Liver (tissue), 9 donors: ENCODE measurements around the gene YKT6. TPM values are rescaled to one million over a fixed set of nuclear protein-coding genes. Genes with fewer than 3 reads are reported as not detected.
"Not testable (repeated sequence)": the region's sequence is repeated elsewhere in the genome, so short reads cannot be mapped to it uniquely, and the experiment has no call there.

Experiments
- DNase-seq: peaks from one replicate; pipeline ENCODE4 v3.0.0-alpha.2; 2017; ENCODE audit warnings: low spot score
- H3K27ac ChIP-seq, 2 donors: one replicate each; pipeline ENCODE4 v1.7.0; 2013; ENCODE audit warnings: inconsistent platforms in 2 of 2, low read length in 2 of 2, control low read depth in 1 of 2, low read depth in 1 of 2, mild to moderate bottlenecking in 1 of 2
- H3K27me3 ChIP-seq, 4 donors: one replicate each; pipeline versions ENCODE4 v1.6.1 to v1.7.0; 2013; ENCODE audit warnings: low read length in 3 of 4, inconsistent platforms in 1 of 4, mild to moderate bottlenecking in 1 of 4, moderate library complexity in 1 of 4; ENCODE audit not compliant: control insufficient read depth in 4 of 4, insufficient read depth in 4 of 4
- H3K36me3 ChIP-seq, 4 donors: one replicate each; pipeline versions ENCODE4 v1.6.1 to v1.7.0; 2013; ENCODE audit warnings: low read length in 3 of 4, mild to moderate bottlenecking in 3 of 4, low read depth in 1 of 4, moderate library complexity in 1 of 4; ENCODE audit not compliant: control insufficient read depth in 4 of 4, insufficient read depth in 3 of 4
- H3K4me1 ChIP-seq, 4 donors: one replicate each; pipeline versions ENCODE4 v1.6.1 to v1.7.0; 2013; ENCODE audit warnings: low read length in 3 of 4, mild to moderate bottlenecking in 3 of 4, moderate library complexity in 1 of 4; ENCODE audit not compliant: control insufficient read depth in 4 of 4, insufficient read depth in 4 of 4
- H3K4me3 ChIP-seq, 3 donors: one replicate each; pipeline versions ENCODE4 v1.6.1 to v1.7.0; 2013; ENCODE audit warnings: low read length in 3 of 3, control low read depth in 1 of 3, low read depth in 1 of 3, mild to moderate bottlenecking in 1 of 3
- H3K9ac ChIP-seq, 2 donors: one replicate each; pipeline ENCODE4 v1.7.0; 2013; ENCODE audit warnings: low read length in 2 of 2, mild to moderate bottlenecking in 2 of 2, moderate library complexity in 2 of 2, control low read depth in 1 of 2, low read depth in 1 of 2
- H3K9me3 ChIP-seq, 4 donors: one replicate each; pipeline versions ENCODE4 v1.6.1 to v1.7.0; 2013; ENCODE audit warnings: low read length in 3 of 4; ENCODE audit not compliant: control insufficient read depth in 4 of 4
- EGR1 ChIP-seq, 2 donors: IDR thresholded peaks; 2 replicates each; pipeline ENCODE4 v1.6.1; 2016 to 2018; ENCODE audit warnings: antibody characterized with exemption in 2 of 2, low read depth in 2 of 2
- FOXA1 ChIP-seq: IDR thresholded peaks from 2 replicates; pipeline ENCODE4 v1.6.1; 2016; ENCODE audit warnings: antibody characterized with exemption
- FOXA2 ChIP-seq: IDR thresholded peaks from 2 replicates; pipeline ENCODE4 v1.6.1; 2016; ENCODE audit warnings: antibody characterized with exemption
- GABPA ChIP-seq, 2 donors: IDR thresholded peaks in 1 of 2; conservative IDR thresholded peaks in 1 of 2; 2 replicates each; pipeline ENCODE4 v1.6.1; 2016; ENCODE audit warnings: antibody characterized with exemption in 2 of 2, mild to moderate bottlenecking in 1 of 2, moderate library complexity in 1 of 2
- HNF4A ChIP-seq, 2 donors: conservative IDR thresholded peaks; 2 replicates each; pipeline ENCODE4 v1.6.1; 2016; ENCODE audit warnings: antibody characterized with exemption in 2 of 2, mild to moderate bottlenecking in 2 of 2
- HNF4G ChIP-seq: IDR thresholded peaks from 2 replicates; pipeline ENCODE4 v1.6.1; 2016; ENCODE audit warnings: antibody characterized with exemption
- JUND ChIP-seq, 2 donors: IDR thresholded peaks; 2 replicates each; pipeline ENCODE4 v1.6.1; 2016; ENCODE audit warnings: antibody characterized with exemption in 2 of 2
- NR2F2 ChIP-seq: IDR thresholded peaks from 2 replicates; pipeline ENCODE4 v1.6.1; 2016; ENCODE audit warnings: antibody characterized with exemption
- RAD21 ChIP-seq, 2 donors: IDR thresholded peaks; 2 replicates each; pipeline ENCODE4 v1.6.1; 2016; ENCODE audit warnings: antibody characterized with exemption in 2 of 2, mild to moderate bottlenecking in 2 of 2
- RXRA ChIP-seq, 2 donors: IDR thresholded peaks; 2 replicates each; pipeline ENCODE4 v1.6.1; 2017 to 2018; ENCODE audit warnings: antibody characterized with exemption in 2 of 2, mild to moderate bottlenecking in 1 of 2
- SP1 ChIP-seq: IDR thresholded peaks from 2 replicates; pipeline ENCODE4 v1.6.1; 2018; ENCODE audit warnings: antibody characterized with exemption, mild to moderate bottlenecking
- TAF1 ChIP-seq: conservative IDR thresholded peaks from 2 replicates; pipeline ENCODE4 v1.6.1; 2016; ENCODE audit warnings: antibody characterized with exemption, mild to moderate bottlenecking
- YY1 ChIP-seq: IDR thresholded peaks from 2 replicates; pipeline ENCODE4 v1.6.1; 2016; ENCODE audit warnings: antibody characterized with exemption, mild to moderate bottlenecking
- ZBTB33 ChIP-seq: IDR thresholded peaks from 2 replicates; pipeline ENCODE4 v1.6.1; 2016; ENCODE audit warnings: antibody characterized with exemption
- WGBS: extraction: QIAGEN DNeasy Blood & Tissue Kit; methylation state at CpG from one replicate; pipeline ENCODE4 v1.1.7; 2013; 5-methylcytosine and 5-hydroxymethylcytosine counted together
- polyA plus RNA-seq, 2 donors: library from polyadenylated mRNA; stranded (reverse) in 1 of 2; unstranded in 1 of 2; fragments of 200-250 nt in 1 of 2; fragments of >200 nt in 1 of 2; fragmentation: Nextera tagmentation in 1 of 2; extraction: Ambion mirVana in 1 of 2; gene quantifications; one replicate each; pipeline versions ENCODE4 v1.2.1 to v1.2.3, GENCODE V29; 2013 to 2015
- total RNA-seq, 2 donors: library from RNA; depleted of rRNA; stranded (reverse); fragments of >200 nt; gene quantifications; one replicate each; pipeline ENCODE4 v1.2.3, GENCODE V29; 2014
- TF ChIP-seq, protein P1 (sequence below): IDR thresholded peaks from 2 replicates; pipeline ENCODE4 v1.6.1; 2016; ENCODE audit warnings: antibody characterized with exemption
- TF ChIP-seq, protein P2 (sequence below): IDR thresholded peaks from 2 replicates; pipeline ENCODE4 v1.6.1; 2016; ENCODE audit warnings: antibody characterized with exemption
- donor health status: healthy.
- donor health status: healthy.
- donor health status: healthy.
- donor health status: healthy.
- donor health status: healthy.

The YKT6 gene
- total and polyA plus RNA-seq, 4 donors, result 8.1 to 22.0 (median 21.0) TPM

- H3K36me3 ChIP-seq, H3K9ac ChIP-seq, H3K9me3 ChIP-seq, DNase-seq, H3K4me1 ChIP-seq, H3K4me3 ChIP-seq, H3K27me3 ChIP-seq, H3K27ac ChIP-seq: not testable (repeated sequence)
- WGBS, result 91% methylated on average over 9 of the region's 9 CpGs
Measured at GRCh38 chr7:44171901-44172300, 28.9 kb upstream of the YKT6 start.

DNA sequence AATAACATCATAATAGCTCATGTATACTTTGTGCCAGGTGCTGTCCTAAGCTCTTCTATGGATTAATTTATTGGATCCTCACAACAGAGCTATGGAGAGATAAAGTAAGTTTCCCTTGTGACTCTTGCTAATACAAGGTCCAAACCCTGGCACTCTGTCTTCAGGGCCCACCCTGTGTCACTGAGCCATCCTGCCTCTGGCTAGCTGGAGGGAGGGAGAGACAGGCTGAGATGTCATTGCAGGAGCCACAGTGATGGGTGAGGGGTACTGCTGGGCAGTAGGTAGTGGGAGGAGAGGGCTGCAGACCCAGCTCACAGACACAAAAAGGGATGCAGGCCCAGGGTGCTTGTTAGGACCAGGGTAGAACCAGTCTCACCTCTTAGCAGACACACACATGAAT, 28.4 kb upstream of the YKT6 start:
- TF ChIP-seq RXRA (IDR thresholded peaks at IDR 0.05) (no peak), NR2F2 (no peak), TAF1 (no peak), GABPA (IDR thresholded peaks at IDR 0.05 in 1 of 2, conservative IDR thresholded peaks at IDR 0.05 in 1 of 2) (no peak), EGR1 (IDR thresholded peaks at IDR 0.05; ENCODE audit: low read depth in 2 of 2) (no peak), FOXA1 (no peak), FOXA2 (no peak), SP1 (no peak), RAD21 (IDR thresholded peaks at IDR 0.05) (no peak), ZBTB33 (no peak), HNF4A (conservative IDR thresholded peaks at IDR 0.05) (no peak), HNF4G (no peak), JUND (IDR thresholded peaks at IDR 0.05) (no peak)
- TF ChIP-seq, protein P1, sequence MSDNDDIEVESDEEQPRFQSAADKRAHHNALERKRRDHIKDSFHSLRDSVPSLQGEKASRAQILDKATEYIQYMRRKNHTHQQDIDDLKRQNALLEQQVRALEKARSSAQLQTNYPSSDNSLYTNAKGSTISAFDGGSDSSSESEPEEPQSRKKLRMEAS, result no peak
- TF ChIP-seq, protein P2, sequence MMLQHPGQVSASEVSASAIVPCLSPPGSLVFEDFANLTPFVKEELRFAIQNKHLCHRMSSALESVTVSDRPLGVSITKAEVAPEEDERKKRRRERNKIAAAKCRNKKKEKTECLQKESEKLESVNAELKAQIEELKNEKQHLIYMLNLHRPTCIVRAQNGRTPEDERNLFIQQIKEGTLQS, result no peak
- no peaks in the 10 kb centered on the region for H3K27me3 ChIP-seq
- H3K4me1 ChIP-seq, result no peaks in the 10 kb centered on the region
- DNase-seq, result no peak
- H3K4me3 ChIP-seq, result no peak overlapping the region
- no peak overlapping the region for H3K27ac ChIP-seq
- no peaks in the 10 kb centered on the region for H3K9me3 ChIP-seq
- no peaks in the 10 kb centered on the region for H3K36me3 ChIP-seq
- no peak overlapping the region for H3K9ac ChIP-seq

DNA sequence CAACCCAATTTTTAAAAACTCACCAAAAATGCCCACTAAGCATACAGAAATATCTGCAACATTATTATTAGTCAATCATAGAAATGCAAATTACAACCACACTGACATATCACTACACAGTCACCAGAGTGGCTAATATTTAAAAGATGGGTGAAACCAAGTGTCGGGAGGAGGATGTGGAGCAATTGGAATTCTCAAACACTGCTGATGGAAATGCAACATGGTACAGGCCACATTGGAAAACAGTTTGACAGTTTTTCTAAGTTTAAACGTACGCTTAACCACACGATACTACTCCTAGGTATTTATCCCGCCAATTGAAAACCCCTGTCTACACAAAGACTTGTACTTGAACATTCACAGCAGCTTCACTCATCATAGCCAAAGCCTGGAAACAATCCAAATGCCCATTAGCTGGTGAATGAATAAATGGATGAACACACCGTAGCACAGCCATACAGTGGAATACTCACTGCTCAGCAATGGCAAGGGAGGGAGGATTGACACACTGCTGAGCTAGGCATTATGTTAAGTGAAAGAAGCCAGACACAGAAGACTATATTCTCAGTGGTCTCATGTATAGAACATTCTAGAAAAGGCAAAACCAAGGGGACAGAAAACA, 27.9 kb upstream of the YKT6 start:
- TF ChIP-seq YY1, result no peak
- WGBS, result 89% methylated on average over 6 of the region's 6 CpGs
- Histone ChIP-seq H3K4me1 (no peaks in the 10 kb centered on the region), H3K9ac (no peak overlapping the region), H3K27ac (no peak overlapping the region), H3K27me3 (no peaks in the 10 kb centered on the region), H3K9me3 (no peaks in the 10 kb centered on the region), H3K36me3 (no peaks in the 10 kb centered on the region), H3K4me3 (no peak overlapping the region)
- no peak for DNase-seq
